Dermis lymphatic vessel endothelial cell (primary cell): Measurements from ENCODE around the gene PARP4. TPM values are rescaled to one million over a fixed set of nuclear protein-coding genes. Genes with fewer than 3 reads are reported as not detected.

ENCODE experiments used
- total RNA-seq: library from RNA; depleted of rRNA; stranded (reverse); fragments of >200 nt; gene quantifications from 2 replicates; pipeline ENCODE4 v1.2.1, GENCODE V29; 2014

The PARP4 gene
- total RNA-seq: 37.9 and 49.1 TPM in 2 replicates

GRCh38 chr13:24512197-24512907, at the start of gene PARP4:
TSS of gene PARP4 (minus strand) at chr13:24512778. CDS start at chr13:24503776, 9,002 bp downstream.

Other genes starting within 250 kb of the PARP4 start
- gene C1QTNF9, start 203.2 kb downstream of the PARP4 start, total RNA-seq: not detected in 2 replicates
- under 0.01 TPM in 1 of 2 replicates, not detected in the other for gene ATP12A, start 167.6 kb upstream of the PARP4 start, total RNA-seq